Uterus (tissue), 2 donors: ENCODE measurements around the gene PRKCD.

Experiments used
- POLR2A ChIP-seq, 2 donors: fragments of 450-650 bp; IDR thresholded peaks; one replicate each; pipeline ENCODE4 v1.6.1; 2016; ENCODE audit warnings: antibody characterized with exemption in 2 of 2, mild to moderate bottlenecking in 1 of 2, moderate library complexity in 1 of 2
- TF ChIP-seq, protein P1 (sequence below), 4 experiments: fragments of 200-600 bp in 2 of 4; fragments of 450-650 bp in 2 of 4; sonication (generic) in 2 of 4; IDR thresholded peaks; one replicate each; pipeline ENCODE4 v1.5.1; 2016 to 2019; ENCODE audit warnings: antibody characterized with exemption in 4 of 4, mild to moderate bottlenecking in 2 of 4, moderate library complexity in 1 of 4

DNA sequence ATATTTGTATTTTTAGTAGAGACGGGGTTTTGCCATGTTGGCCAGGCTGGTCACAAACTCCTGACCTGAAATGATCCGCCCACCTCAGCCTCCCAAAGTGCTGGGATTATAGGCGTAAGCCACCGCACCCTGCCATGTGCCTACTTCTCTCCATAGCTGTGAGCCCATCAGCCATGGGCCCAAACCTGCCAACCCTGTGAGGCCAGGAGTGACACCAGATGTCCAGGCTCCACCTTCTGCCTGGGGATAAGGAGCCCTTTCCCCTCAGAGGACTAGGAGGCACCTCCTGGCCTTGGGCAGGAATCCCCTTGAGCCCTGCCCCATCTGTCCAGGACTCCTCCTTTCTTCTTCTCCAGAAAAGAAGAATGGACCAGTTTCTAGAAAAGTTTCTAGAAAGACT, 16.6 kb upstream of the PRKCD start:
- TF ChIP-seq, protein P1, sequence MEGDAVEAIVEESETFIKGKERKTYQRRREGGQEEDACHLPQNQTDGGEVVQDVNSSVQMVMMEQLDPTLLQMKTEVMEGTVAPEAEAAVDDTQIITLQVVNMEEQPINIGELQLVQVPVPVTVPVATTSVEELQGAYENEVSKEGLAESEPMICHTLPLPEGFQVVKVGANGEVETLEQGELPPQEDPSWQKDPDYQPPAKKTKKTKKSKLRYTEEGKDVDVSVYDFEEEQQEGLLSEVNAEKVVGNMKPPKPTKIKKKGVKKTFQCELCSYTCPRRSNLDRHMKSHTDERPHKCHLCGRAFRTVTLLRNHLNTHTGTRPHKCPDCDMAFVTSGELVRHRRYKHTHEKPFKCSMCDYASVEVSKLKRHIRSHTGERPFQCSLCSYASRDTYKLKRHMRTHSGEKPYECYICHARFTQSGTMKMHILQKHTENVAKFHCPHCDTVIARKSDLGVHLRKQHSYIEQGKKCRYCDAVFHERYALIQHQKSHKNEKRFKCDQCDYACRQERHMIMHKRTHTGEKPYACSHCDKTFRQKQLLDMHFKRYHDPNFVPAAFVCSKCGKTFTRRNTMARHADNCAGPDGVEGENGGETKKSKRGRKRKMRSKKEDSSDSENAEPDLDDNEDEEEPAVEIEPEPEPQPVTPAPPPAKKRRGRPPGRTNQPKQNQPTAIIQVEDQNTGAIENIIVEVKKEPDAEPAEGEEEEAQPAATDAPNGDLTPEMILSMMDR (IDR thresholded peaks at IDR 0.05) = no peak
- no peak for TF ChIP-seq POLR2A (IDR thresholded peaks at IDR 0.05)
